Left lung (tissue), 10 donors: ENCODE measurements around the gene FAM107B. TPM values are rescaled to one million over a fixed set of nuclear protein-coding genes. Genes with fewer than 3 reads are reported as not detected.

Experiments used
- ATAC-seq: fragments of 200-7000 bp; cut with Tn5 transposase; one replicate; pipeline ENCODE4 v1.9.1; 2020; ENCODE audit warnings: moderate library complexity
- DNase-seq, 4 donors: peaks; one replicate each; pipeline ENCODE4 v3.0.0-alpha.2; 2013 to 2020
- H3K27ac ChIP-seq, 2 donors: fragments of 200-600 bp; sonication (generic) in 1 of 2; one replicate each; pipeline versions ENCODE4 v1.5.0 to v1.8.0; 2020 to 2021
- H3K27me3 ChIP-seq, 2 donors: fragments of 200-600 bp; sonication (generic) in 1 of 2; one replicate each; pipeline versions ENCODE4 v1.5.0 to v1.8.0; 2020 to 2021
- H3K36me3 ChIP-seq, 2 donors: fragments of 200-600 bp; sonication (generic) in 1 of 2; one replicate each; pipeline versions ENCODE4 v1.5.0 to v1.8.0; 2020 to 2021
- H3K4me1 ChIP-seq, 2 donors: fragments of 200-600 bp; one replicate each; pipeline ENCODE4 v1.8.0; 2021
- H3K4me3 ChIP-seq, 2 donors: fragments of 200-600 bp; sonication (generic) in 1 of 2; one replicate each; pipeline versions ENCODE4 v1.5.0 to v1.8.0; 2020 to 2021; ENCODE audit warnings: mild to moderate bottlenecking in 1 of 2
- H3K9me3 ChIP-seq, 2 donors: fragments of 200-600 bp; sonication (generic) in 1 of 2; one replicate each; pipeline versions ENCODE4 v1.5.0 to v1.8.0; 2020 to 2021
- intact Hi-C, 2 donors: fragments of 100-400 bp; cut with DNase I; formaldehyde crosslinking; loops; one replicate each; pipeline versions ENCODE4 v1.11.2 to v1.14.2; 2022
- polyA plus RNA-seq, 6 donors: library from polyadenylated mRNA; unstranded; fragments of 120-200 nt; gene quantifications; one replicate each; pipeline ENCODE4 v1.2.1, GENCODE V29; 2013; ENCODE audit not compliant: insufficient read length in 6 of 6
- total RNA-seq, 2 donors: library from RNA; stranded (reverse); fragmentation: NEBNext Ultra II Directional; extraction: Animal tissue kit (Norgen Biotek cat#: 25700); gene quantifications; one replicate each; pipeline ENCODE4 v1.2.1, GENCODE V29; 2021
- TF ChIP-seq, protein P1 (sequence below), 2 donors: fragments of 200-600 bp; sonication (generic) in 1 of 2; IDR thresholded peaks; one replicate each; pipeline versions ENCODE4 v1.5.0 to v1.8.0; 2021; ENCODE audit warnings: antibody characterized with exemption in 2 of 2
- donor health status: DM: no; HTN: yes; CAD: no.
- donor health status: DM: no; HTN: no; CAD: no.

FAM107B gene
- total and polyA plus RNA-seq, 8 donors = 66.2 to 93.6 (median 83.0) TPM

DNA sequence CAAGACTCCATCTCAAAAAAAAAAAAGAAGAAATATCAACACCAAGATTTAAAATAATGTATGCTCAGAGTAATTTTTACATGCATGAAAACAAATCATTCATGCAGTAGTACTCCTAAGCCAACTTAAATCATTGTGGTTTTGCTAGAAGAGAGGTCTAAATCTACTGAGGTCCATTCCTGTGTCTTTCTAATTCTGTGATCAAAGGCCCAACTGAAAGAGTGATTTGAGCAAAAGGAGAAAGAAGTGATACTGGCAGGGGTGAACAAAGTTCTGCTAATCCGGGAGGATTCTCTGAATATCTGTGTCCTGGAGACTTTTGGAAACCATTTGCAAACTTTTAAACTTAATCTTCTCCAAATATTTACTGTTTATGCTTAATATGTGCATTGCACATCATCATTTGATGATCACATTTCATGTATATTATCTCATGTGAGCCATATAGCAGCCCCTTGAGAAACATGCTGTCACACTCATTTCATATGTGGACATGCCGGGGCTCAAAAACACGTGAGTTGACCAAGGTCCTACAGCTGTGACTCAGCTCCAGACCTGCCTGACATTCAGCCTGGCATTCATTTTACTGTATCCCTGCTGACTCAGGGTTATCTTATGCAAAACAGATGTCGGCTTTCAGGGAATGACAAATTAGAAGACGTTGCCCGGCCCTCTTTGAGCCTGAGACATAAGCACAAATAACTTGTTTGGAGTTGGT is 76.4 kb downstream of the FAM107B start:
- Histone ChIP-seq H3K27ac (no peak overlapping the region), H3K4me3 (no peak overlapping the region), H3K9me3 (no peaks in the 10 kb centered on the region), H3K27me3 (no peaks in the 10 kb centered on the region), H3K36me3 (no peaks in the 10 kb centered on the region), H3K4me1 (no peaks in the 10 kb centered on the region)
- ATAC-seq (no peak), DNase-seq (no peak)
- intact Hi-C loops = no loop called here
- TF ChIP-seq, protein P1, sequence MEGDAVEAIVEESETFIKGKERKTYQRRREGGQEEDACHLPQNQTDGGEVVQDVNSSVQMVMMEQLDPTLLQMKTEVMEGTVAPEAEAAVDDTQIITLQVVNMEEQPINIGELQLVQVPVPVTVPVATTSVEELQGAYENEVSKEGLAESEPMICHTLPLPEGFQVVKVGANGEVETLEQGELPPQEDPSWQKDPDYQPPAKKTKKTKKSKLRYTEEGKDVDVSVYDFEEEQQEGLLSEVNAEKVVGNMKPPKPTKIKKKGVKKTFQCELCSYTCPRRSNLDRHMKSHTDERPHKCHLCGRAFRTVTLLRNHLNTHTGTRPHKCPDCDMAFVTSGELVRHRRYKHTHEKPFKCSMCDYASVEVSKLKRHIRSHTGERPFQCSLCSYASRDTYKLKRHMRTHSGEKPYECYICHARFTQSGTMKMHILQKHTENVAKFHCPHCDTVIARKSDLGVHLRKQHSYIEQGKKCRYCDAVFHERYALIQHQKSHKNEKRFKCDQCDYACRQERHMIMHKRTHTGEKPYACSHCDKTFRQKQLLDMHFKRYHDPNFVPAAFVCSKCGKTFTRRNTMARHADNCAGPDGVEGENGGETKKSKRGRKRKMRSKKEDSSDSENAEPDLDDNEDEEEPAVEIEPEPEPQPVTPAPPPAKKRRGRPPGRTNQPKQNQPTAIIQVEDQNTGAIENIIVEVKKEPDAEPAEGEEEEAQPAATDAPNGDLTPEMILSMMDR (IDR thresholded peaks at IDR 0.05) = no peak

DNA sequence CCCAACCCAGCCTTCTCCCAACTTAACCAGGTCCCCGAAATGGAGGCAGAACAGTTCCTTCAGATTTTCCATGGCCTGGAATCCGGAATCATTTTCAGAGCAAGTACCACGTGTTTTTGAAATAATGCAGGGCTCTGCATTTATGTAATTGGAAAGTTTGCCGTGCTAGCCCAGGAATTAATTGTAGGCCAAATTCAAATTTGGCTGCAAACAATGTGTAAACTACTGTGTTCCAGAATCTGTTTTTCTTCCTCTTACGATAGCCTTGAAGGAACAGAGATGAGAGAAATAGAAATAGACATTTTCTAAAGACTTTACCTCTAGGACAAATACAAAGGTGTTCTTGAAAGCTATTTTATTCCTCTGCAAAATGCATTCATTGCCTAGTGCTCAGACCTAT is 77.4 kb downstream of the FAM107B start:
- Histone ChIP-seq H3K4me1 (no peaks in the 10 kb centered on the region), H3K36me3 (no peaks in the 10 kb centered on the region), H3K4me3 (no peak overlapping the region), H3K27me3 (no peaks in the 10 kb centered on the region), H3K9me3 (no peaks in the 10 kb centered on the region), H3K27ac (no peak overlapping the region)
- intact Hi-C loops = no loop called here
- ATAC-seq (no peak), DNase-seq (no peak)
- TF ChIP-seq, protein P1 (IDR thresholded peaks at IDR 0.05) = no peak

DNA sequence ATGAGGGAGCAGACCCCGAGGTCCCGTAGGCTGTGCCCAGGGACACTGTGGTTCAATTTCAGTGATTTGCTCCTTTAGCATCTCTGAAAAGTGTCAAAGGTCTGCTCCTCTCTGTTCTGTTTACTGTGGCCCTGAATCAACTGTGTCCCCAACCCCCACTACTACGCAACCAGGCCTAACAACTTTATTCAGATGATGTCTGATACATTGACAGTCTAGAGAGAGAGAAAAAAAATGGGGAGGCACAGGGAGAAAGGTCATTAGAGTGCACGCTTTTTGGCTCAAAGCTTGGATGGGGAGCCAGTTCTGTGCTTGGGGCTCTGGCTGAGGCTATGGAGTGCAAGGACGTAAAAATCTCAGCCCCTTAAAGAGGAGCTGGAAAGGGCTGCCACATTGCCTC is 77.9 kb downstream of the FAM107B start:
- Histone ChIP-seq H3K27me3 (no peaks in the 10 kb centered on the region), H3K4me1 (no peaks in the 10 kb centered on the region), H3K27ac (no peak overlapping the region), H3K4me3 (no peak overlapping the region), H3K36me3 (no peaks in the 10 kb centered on the region), H3K9me3 (no peaks in the 10 kb centered on the region)
- DNase-seq (no peak), ATAC-seq (no peak)
- intact Hi-C loops = no loop called here
- TF ChIP-seq, protein P1 (IDR thresholded peaks at IDR 0.05) = no peak

DNA sequence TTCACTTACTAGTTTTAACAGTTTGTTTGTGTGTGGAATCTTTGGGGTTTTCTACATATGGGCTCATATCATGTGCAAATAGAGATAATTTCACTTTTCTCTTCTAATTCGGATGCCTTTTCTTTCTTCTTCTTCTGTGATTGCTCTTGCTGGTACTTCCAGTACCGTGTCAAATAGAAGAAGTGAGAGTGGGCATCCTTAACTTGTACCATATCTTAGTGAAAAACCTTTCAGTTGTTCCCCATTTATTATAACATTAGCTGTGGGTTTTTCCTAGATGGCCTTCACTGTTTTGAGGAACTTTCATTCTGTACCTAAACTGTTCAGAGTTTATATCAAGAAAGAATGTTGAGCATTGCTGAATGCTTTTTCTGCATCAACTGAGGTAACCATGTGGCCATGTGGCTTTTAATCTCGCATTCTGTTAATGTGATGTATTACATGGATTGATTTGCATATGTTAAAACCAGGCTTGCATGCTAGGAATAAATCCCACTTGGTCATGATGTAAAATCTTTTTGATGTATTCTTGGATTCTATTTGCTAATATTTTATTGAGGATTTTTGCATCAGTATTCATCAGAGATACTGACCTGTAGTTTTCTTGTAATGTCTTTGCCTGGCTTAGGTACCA is 78.7 kb downstream of the FAM107B start:
- no peaks in the 10 kb centered on the region for H3K27me3 ChIP-seq
- no peaks in the 10 kb centered on the region for H3K9me3 ChIP-seq
- ATAC-seq (no peak), DNase-seq (no peak)
- TF ChIP-seq, protein P1 (IDR thresholded peaks at IDR 0.05) = no peak
- H3K4me1 ChIP-seq = no peaks in the 10 kb centered on the region
- no peak overlapping the region for H3K4me3 ChIP-seq
- no peak overlapping the region for H3K27ac ChIP-seq
- no peaks in the 10 kb centered on the region for H3K36me3 ChIP-seq
- intact Hi-C loops = no loop called here

DNA sequence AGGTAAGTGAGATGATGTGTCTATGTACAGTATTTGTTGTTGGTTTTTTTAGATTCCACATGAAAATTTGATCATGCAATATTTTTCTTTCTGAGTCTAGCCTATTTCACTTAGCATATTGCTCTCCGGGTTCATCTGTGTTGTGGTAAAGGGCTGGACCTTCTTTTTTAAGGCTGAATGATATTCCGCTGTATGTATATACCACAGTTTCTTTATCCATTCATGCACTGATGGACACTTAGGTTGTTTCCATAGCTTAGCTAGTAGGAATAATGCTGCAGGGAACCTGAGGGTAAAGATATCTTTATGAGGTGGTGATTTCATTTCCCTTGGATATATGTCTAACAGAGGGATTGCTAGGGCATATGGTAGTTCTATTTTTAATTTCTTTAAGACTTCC is 80.8 kb downstream of the FAM107B start:
- Histone ChIP-seq H3K27me3 (no peaks in the 10 kb centered on the region), H3K36me3 (no peaks in the 10 kb centered on the region), H3K27ac (no peak overlapping the region), H3K9me3 (no peaks in the 10 kb centered on the region), H3K4me1 (no peaks in the 10 kb centered on the region), H3K4me3 (no peak overlapping the region)
- DNase-seq (no peak), ATAC-seq (no peak)
- intact Hi-C loops = no loop called here
- TF ChIP-seq, protein P1 (IDR thresholded peaks at IDR 0.05) = no peak
